KMS-11 (cell line): ENCODE data around the gene NPSR1.

Experiments used
- H2AFZ ChIP-seq: fragments of 200-600 bp; sonication (generic); 2 replicates; pipeline ENCODE4 v1.6.1; 2016; ENCODE audit warnings: antibody characterized with exemption, mixed run types, low read depth
- H3K27ac ChIP-seq: fragments of 200-600 bp; sonication (generic); 2 replicates; pipeline ENCODE4 v1.6.1; 2016; ENCODE audit warnings: mild to moderate bottlenecking, mixed run types
- H3K27me3 ChIP-seq: fragments of 200-600 bp; sonication (generic); 2 replicates; pipeline ENCODE4 v1.6.1; 2017; ENCODE audit warnings: mild to moderate bottlenecking, low read depth, mixed run types, moderate library complexity; ENCODE audit not compliant: insufficient read depth
- H3K36me3 ChIP-seq: fragments of 200-600 bp; sonication (generic); 2 replicates; pipeline ENCODE4 v1.6.1; 2017; ENCODE audit warnings: mild to moderate bottlenecking, mixed run types; ENCODE audit not compliant: insufficient read depth
- H3K4me1 ChIP-seq: fragments of 200-600 bp; sonication (generic); 2 replicates; pipeline ENCODE4 v1.6.1; 2016; ENCODE audit warnings: mild to moderate bottlenecking, low read depth, mixed run types; ENCODE audit not compliant: poor library complexity, severe bottlenecking
- H3K4me2 ChIP-seq: fragments of 200-600 bp; sonication (generic); 2 replicates; pipeline ENCODE4 v1.7.0; 2016; ENCODE audit warnings: mild to moderate bottlenecking, mixed run types
- H3K4me3 ChIP-seq: fragments of 200-600 bp; sonication (generic); IDR thresholded peaks from 2 replicates; pipeline ENCODE4 v1.6.1; 2017; ENCODE audit warnings: low read depth, low read length, mixed read lengths; ENCODE audit not compliant: insufficient read depth
- H3K79me2 ChIP-seq: fragments of 200-600 bp; sonication (generic); 2 replicates; pipeline ENCODE4 v1.6.1; 2016; ENCODE audit warnings: low read depth, mixed run types; ENCODE audit not compliant: insufficient read depth
- H3K9ac ChIP-seq: fragments of 200-600 bp; sonication (generic); 2 replicates; pipeline ENCODE4 v1.6.1; 2016; ENCODE audit warnings: mild to moderate bottlenecking, mixed run types
- H4K20me1 ChIP-seq: fragments of 200-600 bp; sonication (generic); 2 replicates; pipeline ENCODE4 v1.6.1; 2016; ENCODE audit warnings: mild to moderate bottlenecking, mixed run types; ENCODE audit not compliant: insufficient read depth
- CTCF ChIP-seq: fragments of 200-600 bp; sonication (generic); conservative IDR thresholded peaks from 2 replicates; pipeline ENCODE4 v1.6.1; 2017; ENCODE audit warnings: low read depth, mild to moderate bottlenecking, antibody characterized with exemption, low read length, moderate library complexity, mixed read lengths

The NPSR1 gene

GRCh38 chr7:34821932-34822558 is 164.0 kb downstream of the NPSR1 start:
- H3K27ac ChIP-seq: no peak overlapping the region
- no peak overlapping the region for H3K9ac ChIP-seq
- no peak overlapping the region for H3K4me3 ChIP-seq
- no peaks in the 10 kb centered on the region for H3K79me2 ChIP-seq
- H3K36me3 ChIP-seq: no peaks in the 10 kb centered on the region
- no peak overlapping the region for H2AFZ ChIP-seq
- H4K20me1 ChIP-seq: no peaks in the 10 kb centered on the region
- no peak overlapping the region for H3K4me2 ChIP-seq
- no peaks in the 10 kb centered on the region for H3K27me3 ChIP-seq
- no peak for TF ChIP-seq CTCF
- H3K4me1 ChIP-seq: peaks cover 10% of the 10 kb centered on the region

- H3K4me2 ChIP-seq: peak overlapping the region; percentile 26; the same call in 1 of the 2 replicates
- no peak overlapping the region for H2AFZ ChIP-seq
- no peaks in the 10 kb centered on the region for H3K79me2 ChIP-seq
- no peaks in the 10 kb centered on the region for H4K20me1 ChIP-seq
- no peaks in the 10 kb centered on the region for H3K27me3 ChIP-seq
- no peak overlapping the region for H3K4me3 ChIP-seq
- H3K4me1 ChIP-seq: peaks cover 10% of the 10 kb centered on the region
- H3K36me3 ChIP-seq: no peaks in the 10 kb centered on the region
- peak; percentile 97 for TF ChIP-seq CTCF
- H3K27ac ChIP-seq: no peak overlapping the region
- no peak overlapping the region for H3K9ac ChIP-seq
Measured at GRCh38 chr7:34823650-34824258, 165.7 kb downstream of the NPSR1 start.

- Histone ChIP-seq H3K79me2 (no peaks in the 10 kb centered on the region), H2AFZ (no peak overlapping the region), H3K4me3 (no peak overlapping the region), H4K20me1 (no peaks in the 10 kb centered on the region), H3K27me3 (no peaks in the 10 kb centered on the region), H3K9ac (no peak overlapping the region), H3K4me1 (peaks cover 10% of the 10 kb centered on the region), H3K27ac (no peak overlapping the region), H3K36me3 (no peaks in the 10 kb centered on the region), H3K4me2 (no peak overlapping the region)
- TF ChIP-seq CTCF: no peak
Measured at GRCh38 chr7:34825221-34825620, 167.2 kb downstream of the NPSR1 start.

- Histone ChIP-seq H4K20me1 (no peaks in the 10 kb centered on the region), H3K36me3 (no peaks in the 10 kb centered on the region), H3K79me2 (no peaks in the 10 kb centered on the region), H3K9ac (no peak overlapping the region), H2AFZ (no peak overlapping the region), H3K27ac (no peak overlapping the region), H3K4me3 (no peak overlapping the region), H3K27me3 (no peaks in the 10 kb centered on the region), H3K4me1 (no peaks in the 10 kb centered on the region), H3K4me2 (no peak overlapping the region)
- TF ChIP-seq CTCF: no peak
Measured at GRCh38 chr7:34830390-34830789, 172.4 kb downstream of the NPSR1 start.
